GM23338 (cell line): ENCODE measurements around the gene CAMTA1. TPM values are rescaled to one million over a fixed set of nuclear protein-coding genes. Genes with fewer than 3 reads are reported as not detected.

ENCODE experiments used
- ATAC-seq: fragments of 200-7000 bp; cut with Tn5 transposase; 3 replicates; pipeline ENCODE4 v1.9.1; 2020
- DNase-seq: peaks from one replicate; pipeline ENCODE4 v3.0.0-alpha.2; 2015; ENCODE audit warnings: low spot score
- H2AFZ ChIP-seq: fragments of 200-600 bp; sonication (generic); 2 replicates; pipeline ENCODE4 v1.8.0; 2016; ENCODE audit warnings: antibody characterized with exemption, mild to moderate bottlenecking, moderate library complexity
- H3F3A ChIP-seq: fragments of 200-600 bp; sonication (generic); replicated peaks from 2 replicates; pipeline ENCODE4 v1.8.0; 2017; ENCODE audit warnings: antibody characterized with exemption, mixed run types, low read depth
- H3K27ac ChIP-seq: fragments of 200-600 bp; sonication (generic); 2 replicates; pipeline ENCODE4 v1.6.1; 2016; ENCODE audit warnings: low read depth
- H3K27me3 ChIP-seq: fragments of 200-600 bp; sonication (generic); 2 replicates; pipeline ENCODE4 v1.8.0; 2016; ENCODE audit warnings: mild to moderate bottlenecking, mixed run types, moderate library complexity; ENCODE audit not compliant: insufficient read depth
- H3K36me3 ChIP-seq: fragments of 200-600 bp; sonication (generic); 2 replicates; pipeline ENCODE4 v1.8.0; 2016; ENCODE audit warnings: mild to moderate bottlenecking; ENCODE audit not compliant: insufficient read depth
- H3K4me1 ChIP-seq: fragments of 200-600 bp; sonication (generic); 2 replicates; pipeline ENCODE4 v1.8.0; 2016; ENCODE audit warnings: mild to moderate bottlenecking, moderate library complexity; ENCODE audit not compliant: insufficient read depth
- H3K4me2 ChIP-seq: fragments of 200-600 bp; sonication (generic); 2 replicates; pipeline ENCODE4 v1.7.1; 2017; ENCODE audit warnings: mixed run types
- H3K4me3 ChIP-seq: fragments of 200-600 bp; sonication (generic); 2 replicates; pipeline ENCODE4 v1.6.1; 2016; ENCODE audit warnings: mixed run types
- H3K79me2 ChIP-seq: fragments of 200-600 bp; sonication (generic); replicated peaks from 2 replicates; pipeline ENCODE4 v1.8.0; 2017; ENCODE audit warnings: mild to moderate bottlenecking; ENCODE audit not compliant: insufficient read depth
- H3K9me2 ChIP-seq: fragments of 200-600 bp; sonication (generic); 2 replicates; pipeline ENCODE4 v1.8.0; 2017; ENCODE audit not compliant: insufficient read depth
- H4K20me1 ChIP-seq: fragments of 200-600 bp; sonication (generic); replicated peaks from 2 replicates; pipeline ENCODE4 v1.8.0; 2017; ENCODE audit warnings: mild to moderate bottlenecking; ENCODE audit not compliant: insufficient read depth
- H3K27ac Mint-ChIP-seq: 2 replicates; pipeline ENCODE4 v1.8.0; 2020; ENCODE audit warnings: inconsistent platforms, mild to moderate bottlenecking, moderate library complexity, mixed read lengths
- H3K27me3 Mint-ChIP-seq: 3 replicates; pipeline ENCODE4 v1.8.0; 2022; ENCODE audit warnings: low read depth, mild to moderate bottlenecking, moderate library complexity, mixed read lengths, inconsistent platforms; ENCODE audit not compliant: insufficient read depth, poor library complexity
- H3K36me3 Mint-ChIP-seq: 3 replicates; pipeline ENCODE4 v1.8.0; 2021; ENCODE audit warnings: low read depth, mild to moderate bottlenecking, inconsistent platforms, moderate library complexity, mixed read lengths
- H3K4me1 Mint-ChIP-seq: 3 replicates; pipeline ENCODE4 v1.8.0; 2020; ENCODE audit warnings: mild to moderate bottlenecking, inconsistent platforms, mixed read lengths
- H3K4me3 Mint-ChIP-seq: 3 replicates; pipeline ENCODE4 v1.8.0; 2021; ENCODE audit warnings: moderate library complexity, mild to moderate bottlenecking, inconsistent platforms, mixed read lengths
- H3K9me3 Mint-ChIP-seq: 3 replicates; pipeline ENCODE4 v1.8.0; 2020; ENCODE audit warnings: moderate library complexity, mild to moderate bottlenecking, inconsistent platforms, mixed read lengths
- JUNB ChIP-seq: IDR thresholded peaks from one replicate; pipeline ENCODE4 v1.6.1; 2016; ENCODE audit warnings: antibody characterized with exemption; ENCODE audit not compliant: unreplicated experiment
- NANOG ChIP-seq: IDR thresholded peaks from 2 replicates; pipeline ENCODE4 v1.6.1; 2016; ENCODE audit warnings: antibody characterized with exemption, borderline replicate concordance
- REST ChIP-seq: IDR thresholded peaks from one replicate; pipeline ENCODE4 v1.6.1; 2018; ENCODE audit warnings: antibody characterized with exemption; ENCODE audit not compliant: unreplicated experiment
- ZNF331 ChIP-seq: fragments of 250-450 bp; sonication (Bioruptor Pico); IDR thresholded peaks from 2 replicates; pipeline ENCODE4 v1.5.0; 2020; ENCODE audit warnings: low read depth, mild to moderate bottlenecking, moderate library complexity
- polyA plus RNA-seq: library from polyadenylated mRNA; unstranded; fragments of >200 nt; fragmentation: Nextera tagmentation; extraction: Ambion mirVana; gene quantifications from 2 replicates; pipeline ENCODE4 v1.2.1, GENCODE V29; 2016
- total RNA-seq: library from RNA; depleted of rRNA; stranded (reverse); fragments of >200 nt; shearing (Covaris generic); gene quantifications from 2 replicates; pipeline ENCODE4 v1.2.3, GENCODE V29; 2014
- TF ChIP-seq, protein P1 (sequence below): fragments of 250-450 bp; sonication (Bioruptor Pico); IDR thresholded peaks from 2 replicates; pipeline ENCODE4 v1.5.0; 2020; ENCODE audit warnings: mild to moderate bottlenecking, moderate library complexity

CAMTA1 gene
- total and polyA plus RNA-seq, 2 experiments from 2014 or later, result 115 to 519 TPM

GRCh38 chr1:7094509-7094908 is 309.3 kb downstream of the CAMTA1 start (continued):
- TF ChIP-seq, protein P1, sequence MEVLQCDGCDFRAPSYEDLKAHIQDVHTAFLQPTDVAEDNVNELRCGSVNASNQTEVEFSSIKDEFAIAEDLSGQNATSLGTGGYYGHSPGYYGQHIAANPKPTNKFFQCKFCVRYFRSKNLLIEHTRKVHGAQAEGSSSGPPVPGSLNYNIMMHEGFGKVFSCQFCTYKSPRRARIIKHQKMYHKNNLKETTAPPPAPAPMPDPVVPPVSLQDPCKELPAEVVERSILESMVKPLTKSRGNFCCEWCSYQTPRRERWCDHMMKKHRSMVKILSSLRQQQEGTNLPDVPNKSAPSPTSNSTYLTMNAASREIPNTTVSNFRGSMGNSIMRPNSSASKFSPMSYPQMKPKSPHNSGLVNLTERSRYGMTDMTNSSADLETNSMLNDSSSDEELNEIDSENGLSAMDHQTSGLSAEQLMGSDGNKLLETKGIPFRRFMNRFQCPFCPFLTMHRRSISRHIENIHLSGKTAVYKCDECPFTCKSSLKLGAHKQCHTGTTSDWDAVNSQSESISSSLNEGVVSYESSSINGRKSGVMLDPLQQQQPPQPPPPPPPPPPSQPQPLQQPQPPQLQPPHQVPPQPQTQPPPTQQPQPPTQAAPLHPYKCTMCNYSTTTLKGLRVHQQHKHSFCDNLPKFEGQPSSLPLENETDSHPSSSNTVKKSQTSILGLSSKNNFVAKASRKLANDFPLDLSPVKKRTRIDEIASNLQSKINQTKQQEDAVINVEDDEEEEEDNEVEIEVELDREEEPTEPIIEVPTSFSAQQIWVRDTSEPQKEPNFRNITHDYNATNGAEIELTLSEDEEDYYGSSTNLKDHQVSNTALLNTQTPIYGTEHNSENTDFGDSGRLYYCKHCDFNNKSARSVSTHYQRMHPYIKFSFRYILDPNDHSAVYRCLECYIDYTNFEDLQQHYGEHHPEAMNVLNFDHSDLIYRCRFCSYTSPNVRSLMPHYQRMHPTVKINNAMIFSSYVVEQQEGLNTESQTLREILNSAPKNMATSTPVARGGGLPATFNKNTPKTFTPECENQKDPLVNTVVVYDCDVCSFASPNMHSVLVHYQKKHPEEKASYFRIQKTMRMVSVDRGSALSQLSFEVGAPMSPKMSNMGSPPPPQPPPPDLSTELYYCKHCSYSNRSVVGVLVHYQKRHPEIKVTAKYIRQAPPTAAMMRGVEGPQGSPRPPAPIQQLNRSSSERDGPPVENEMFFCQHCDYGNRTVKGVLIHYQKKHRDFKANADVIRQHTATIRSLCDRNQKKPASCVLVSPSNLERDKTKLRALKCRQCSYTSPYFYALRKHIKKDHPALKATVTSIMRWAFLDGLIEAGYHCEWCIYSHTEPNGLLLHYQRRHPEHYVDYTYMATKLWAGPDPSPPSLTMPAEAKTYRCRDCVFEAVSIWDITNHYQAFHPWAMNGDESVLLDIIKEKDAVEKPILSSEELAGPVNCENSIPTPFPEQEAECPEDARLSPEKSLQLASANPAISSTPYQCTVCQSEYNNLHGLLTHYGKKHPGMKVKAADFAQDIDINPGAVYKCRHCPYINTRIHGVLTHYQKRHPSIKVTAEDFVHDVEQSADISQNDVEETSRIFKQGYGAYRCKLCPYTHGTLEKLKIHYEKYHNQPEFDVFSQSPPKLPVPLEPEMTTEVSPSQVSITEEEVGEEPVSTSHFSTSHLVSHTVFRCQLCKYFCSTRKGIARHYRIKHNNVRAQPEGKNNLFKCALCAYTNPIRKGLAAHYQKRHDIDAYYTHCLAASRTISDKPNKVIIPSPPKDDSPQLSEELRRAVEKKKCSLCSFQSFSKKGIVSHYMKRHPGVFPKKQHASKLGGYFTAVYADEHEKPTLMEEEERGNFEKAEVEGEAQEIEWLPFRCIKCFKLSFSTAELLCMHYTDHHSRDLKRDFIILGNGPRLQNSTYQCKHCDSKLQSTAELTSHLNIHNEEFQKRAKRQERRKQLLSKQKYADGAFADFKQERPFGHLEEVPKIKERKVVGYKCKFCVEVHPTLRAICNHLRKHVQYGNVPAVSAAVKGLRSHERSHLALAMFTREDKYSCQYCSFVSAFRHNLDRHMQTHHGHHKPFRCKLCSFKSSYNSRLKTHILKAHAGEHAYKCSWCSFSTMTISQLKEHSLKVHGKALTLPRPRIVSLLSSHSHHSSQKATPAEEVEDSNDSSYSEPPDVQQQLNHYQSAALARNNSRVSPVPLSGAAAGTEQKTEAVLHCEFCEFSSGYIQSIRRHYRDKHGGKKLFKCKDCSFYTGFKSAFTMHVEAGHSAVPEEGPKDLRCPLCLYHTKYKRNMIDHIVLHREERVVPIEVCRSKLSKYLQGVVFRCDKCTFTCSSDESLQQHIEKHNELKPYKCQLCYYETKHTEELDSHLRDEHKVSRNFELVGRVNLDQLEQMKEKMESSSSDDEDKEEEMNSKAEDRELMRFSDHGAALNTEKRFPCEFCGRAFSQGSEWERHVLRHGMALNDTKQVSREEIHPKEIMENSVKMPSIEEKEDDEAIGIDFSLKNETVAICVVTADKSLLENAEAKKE (CRISPR knock-in tag), result no peak

- Mint-ChIP-seq H3K9me3 (no peaks in the 10 kb centered on the region), H3K27me3 (peaks cover 2% of the 10 kb centered on the region), H3K4me1 (peaks cover 11% of the 10 kb centered on the region; the same call in 2 of the 3 replicates), H3K4me3 (no peak overlapping the region), H3K27ac (no peak overlapping the region), H3K36me3 (no peaks in the 10 kb centered on the region)
- no peaks in the 10 kb centered on the region for H3K9me2 ChIP-seq
- H3K27me3 ChIP-seq, result no peaks in the 10 kb centered on the region
- no peaks in the 10 kb centered on the region for H4K20me1 ChIP-seq
- H3K36me3 ChIP-seq, result no peaks in the 10 kb centered on the region
- H3K27ac ChIP-seq, result no peak overlapping the region
- no peaks in the 10 kb centered on the region for H3K79me2 ChIP-seq
- H3F3A ChIP-seq, result no peaks in the 10 kb centered on the region
- H3K4me1 ChIP-seq, result no peaks in the 10 kb centered on the region
- DNase-seq (no peak), ATAC-seq (no peak)
- no peak overlapping the region for H3K4me3 ChIP-seq
- H3K4me2 ChIP-seq, result no peak overlapping the region
- H2AFZ ChIP-seq, result no peak overlapping the region
- TF ChIP-seq NANOG (no peak), JUNB (no peak), REST (no peak), ZNF331 (CRISPR knock-in tag) (no peak)
- TF ChIP-seq, protein P1 (CRISPR knock-in tag), result no peak
Observed at GRCh38 chr1:7095343-7095964, 310.2 kb downstream of the CAMTA1 start.
